Measurements from ENCODE around the gene STX17.

DNA sequence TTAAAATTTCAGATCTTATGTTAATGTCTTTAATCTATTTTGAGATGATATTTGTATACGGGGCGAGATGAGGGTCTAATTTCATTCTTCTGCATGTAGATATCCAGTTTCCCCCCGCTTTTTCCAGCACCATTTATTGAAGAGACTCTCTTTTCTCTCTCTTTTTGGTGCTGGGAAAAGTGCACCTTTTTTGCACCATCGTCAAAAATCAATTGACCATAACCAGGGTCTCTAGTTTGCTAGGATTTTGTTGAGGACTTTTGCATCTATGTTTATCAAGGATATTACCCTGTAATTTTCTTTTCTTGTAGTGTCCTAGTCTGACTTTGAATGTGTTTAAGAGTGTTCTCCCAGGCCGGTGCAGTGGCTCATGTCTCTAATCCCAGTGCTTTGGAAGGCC lies 93.3 kb downstream of the STX17 start:
- TF ChIP-seq, protein P1, sequence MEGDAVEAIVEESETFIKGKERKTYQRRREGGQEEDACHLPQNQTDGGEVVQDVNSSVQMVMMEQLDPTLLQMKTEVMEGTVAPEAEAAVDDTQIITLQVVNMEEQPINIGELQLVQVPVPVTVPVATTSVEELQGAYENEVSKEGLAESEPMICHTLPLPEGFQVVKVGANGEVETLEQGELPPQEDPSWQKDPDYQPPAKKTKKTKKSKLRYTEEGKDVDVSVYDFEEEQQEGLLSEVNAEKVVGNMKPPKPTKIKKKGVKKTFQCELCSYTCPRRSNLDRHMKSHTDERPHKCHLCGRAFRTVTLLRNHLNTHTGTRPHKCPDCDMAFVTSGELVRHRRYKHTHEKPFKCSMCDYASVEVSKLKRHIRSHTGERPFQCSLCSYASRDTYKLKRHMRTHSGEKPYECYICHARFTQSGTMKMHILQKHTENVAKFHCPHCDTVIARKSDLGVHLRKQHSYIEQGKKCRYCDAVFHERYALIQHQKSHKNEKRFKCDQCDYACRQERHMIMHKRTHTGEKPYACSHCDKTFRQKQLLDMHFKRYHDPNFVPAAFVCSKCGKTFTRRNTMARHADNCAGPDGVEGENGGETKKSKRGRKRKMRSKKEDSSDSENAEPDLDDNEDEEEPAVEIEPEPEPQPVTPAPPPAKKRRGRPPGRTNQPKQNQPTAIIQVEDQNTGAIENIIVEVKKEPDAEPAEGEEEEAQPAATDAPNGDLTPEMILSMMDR (IDR thresholded peaks at IDR 0.05), result no peak
- TF ChIP-seq POLR2A (IDR thresholded peaks at IDR 0.05) (no peak), POLR2AphosphoS5 (IDR thresholded peaks at IDR 0.05) (no peak)

Data from stomach (tissue), 4 donors.